Skeletal muscle tissue (tissue), 4 donors: ENCODE measurements around the gene KIRREL2. TPM values are rescaled to one million over a fixed set of nuclear protein-coding genes. Genes with fewer than 3 reads are reported as not detected.
"Not testable (repeated sequence)": the region's sequence is repeated elsewhere in the genome, so short reads cannot be mapped to it uniquely, and the experiment has no call there.

Experiments used
- H3K27ac ChIP-seq: one replicate; pipeline ENCODE4 v1.7.0; 2013; ENCODE audit warnings: mild to moderate bottlenecking, low read depth, low read length, inconsistent platforms
- H3K27me3 ChIP-seq, 3 donors: one replicate each; pipeline ENCODE4 v1.7.0; 2013; ENCODE audit warnings: low read length in 3 of 3; ENCODE audit not compliant: control insufficient read depth in 3 of 3, insufficient read depth in 3 of 3
- H3K36me3 ChIP-seq, 3 donors: one replicate each; pipeline ENCODE4 v1.7.0; 2013; ENCODE audit warnings: low read length in 3 of 3; ENCODE audit not compliant: control insufficient read depth in 3 of 3, insufficient read depth in 3 of 3
- H3K4me1 ChIP-seq, 3 donors: one replicate each; pipeline ENCODE4 v1.7.0; 2013; ENCODE audit warnings: low read length in 3 of 3, mild to moderate bottlenecking in 3 of 3; ENCODE audit not compliant: control insufficient read depth in 3 of 3, insufficient read depth in 3 of 3
- H3K4me3 ChIP-seq, 3 donors: one replicate each; pipeline ENCODE4 v1.7.0; 2013; ENCODE audit warnings: low read length in 3 of 3
- H3K9ac ChIP-seq, 3 donors: one replicate each; pipeline ENCODE4 v1.7.0; 2013; ENCODE audit warnings: low read length in 3 of 3, mild to moderate bottlenecking in 3 of 3, moderate library complexity in 2 of 3, low read depth in 1 of 3
- H3K9me3 ChIP-seq, 3 donors: one replicate each; pipeline ENCODE4 v1.7.0; 2013; ENCODE audit warnings: low read length in 3 of 3; ENCODE audit not compliant: control insufficient read depth in 3 of 3
- total RNA-seq: library from RNA; depleted of rRNA; stranded (reverse); fragments of >200 nt; gene quantifications from one replicate; pipeline ENCODE4 v1.2.3, GENCODE V29; 2014
- donor health status: Osteomylitis.

The KIRREL2 gene
- total RNA-seq, 1 donor from 2014 or later = not detected

DNA sequence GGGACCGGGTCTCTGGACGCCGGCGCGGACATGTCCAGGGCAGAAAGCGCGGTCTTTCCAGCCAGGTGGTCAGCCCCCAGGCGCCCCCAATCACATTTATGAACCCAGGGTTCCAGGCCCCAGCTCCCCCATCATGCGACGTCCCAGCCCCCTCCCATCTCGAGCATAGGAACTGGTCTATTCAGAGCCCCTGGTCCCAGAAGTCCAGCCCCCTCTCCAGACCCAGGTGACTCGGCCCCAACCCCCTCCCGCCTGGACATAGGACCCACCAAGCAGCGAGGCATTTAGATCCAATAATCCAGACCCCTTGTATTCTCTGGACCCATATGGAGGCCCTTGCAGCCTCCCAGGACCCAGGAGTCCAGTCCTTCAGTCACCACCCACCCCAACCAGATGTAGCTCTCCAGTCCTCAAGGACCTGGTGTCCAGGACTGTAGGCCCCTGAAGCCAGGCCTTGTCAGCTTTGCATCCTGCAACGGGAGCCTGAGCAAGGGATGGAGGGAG lies 12.2 kb downstream of the KIRREL2 start:
- Histone ChIP-seq H3K27me3 (peaks cover 44 to 56% (median 55%) of the 10 kb centered on the region in 3 donors), H3K36me3 (no peaks in the 10 kb centered on the region), H3K9me3 (no peaks in the 10 kb centered on the region), H3K4me3 (no peak overlapping the region), H3K9ac (no peak overlapping the region), H3K4me1 (peaks cover 4 to 13% (median 12%) of the 10 kb centered on the region in 3 donors), H3K27ac (no peak overlapping the region)

DNA sequence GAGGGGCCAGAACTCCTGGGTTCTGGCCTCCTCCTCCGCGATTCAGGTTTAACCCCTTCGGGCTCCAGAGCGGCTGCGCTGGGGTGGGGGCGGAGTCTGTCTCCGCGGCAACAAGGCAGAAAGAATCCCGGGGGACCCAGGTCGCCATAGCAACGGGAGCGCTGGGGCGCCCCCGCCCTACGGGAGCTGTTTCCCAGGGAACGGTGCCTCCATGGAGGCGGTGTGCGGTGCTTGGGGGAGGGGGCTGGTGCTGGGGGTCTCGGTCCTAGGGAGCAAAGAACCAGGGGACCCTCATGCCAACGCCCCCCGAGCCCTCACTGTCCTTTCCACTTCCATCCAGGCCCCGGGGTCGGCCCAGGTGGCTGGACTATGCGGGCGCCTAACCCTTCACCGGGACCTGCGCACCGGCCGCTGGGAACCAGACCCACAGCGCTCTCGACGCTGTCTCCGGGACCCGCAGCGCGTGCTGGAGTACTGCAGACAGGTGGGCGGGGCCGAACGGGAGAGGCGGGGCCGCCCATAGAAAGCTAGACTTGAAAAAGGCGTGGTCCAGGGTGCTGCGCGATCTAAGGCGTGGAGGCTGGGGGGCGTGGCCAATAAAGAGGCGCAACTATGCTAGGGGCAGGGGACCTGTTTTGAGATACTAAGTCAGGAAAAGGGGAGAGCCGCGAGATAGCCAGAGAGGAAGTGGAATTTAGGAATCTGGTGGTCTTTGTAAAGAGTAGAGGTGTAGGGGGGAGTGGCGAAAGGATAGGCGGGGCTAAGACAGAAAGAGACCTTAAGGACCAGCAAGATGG lies 12.8 kb downstream of the KIRREL2 start:
- H3K27me3 ChIP-seq = peaks cover 44 to 55% (median 52%) of the 10 kb centered on the region in 3 donors
- H3K36me3 ChIP-seq = no peaks in the 10 kb centered on the region
- H3K9me3 ChIP-seq = no peaks in the 10 kb centered on the region
- H3K4me3 ChIP-seq = no peak overlapping the region
- H3K4me1 ChIP-seq = peaks cover 4 to 13% (median 12%) of the 10 kb centered on the region in 3 donors
- no peak overlapping the region for H3K27ac ChIP-seq
- H3K9ac ChIP-seq = no peak overlapping the region

DNA sequence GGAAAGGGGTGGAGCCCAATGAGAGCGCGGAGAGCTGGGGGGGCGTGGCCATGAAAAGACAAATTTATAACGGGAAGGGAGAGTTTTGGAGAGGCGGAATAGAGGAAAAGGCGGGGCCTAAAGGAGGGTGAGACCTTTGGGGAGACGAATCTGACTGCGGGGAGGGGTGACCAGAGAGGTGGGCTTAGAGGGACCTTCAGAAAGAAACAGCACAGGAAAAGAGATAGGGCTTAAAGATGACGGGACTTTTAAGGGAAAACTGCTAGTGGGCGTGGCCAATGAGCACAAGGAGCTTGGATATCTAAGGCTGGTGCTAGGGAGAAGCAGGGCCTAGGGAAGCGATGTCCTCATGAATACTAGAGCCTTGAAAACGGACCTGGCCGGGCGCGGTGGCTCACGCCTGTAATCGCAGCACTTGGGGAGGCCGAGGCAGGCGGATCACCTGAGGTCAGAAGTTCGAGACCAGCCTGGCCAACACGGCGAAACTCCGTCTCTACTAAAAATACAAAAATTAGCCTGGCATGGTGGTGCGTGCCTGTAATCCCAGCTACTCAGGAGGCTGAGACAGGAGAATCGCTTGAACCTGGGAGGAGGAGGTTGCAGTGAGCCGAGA lies 13.5 kb downstream of the KIRREL2 start:
- peaks cover 4 to 13% (median 12%) of the 10 kb centered on the region in 3 donors for H3K4me1 ChIP-seq
- H3K4me3 ChIP-seq, H3K27ac ChIP-seq, H3K36me3 ChIP-seq, H3K9me3 ChIP-seq, H3K9ac ChIP-seq: not testable (repeated sequence)
- H3K27me3 ChIP-seq = peaks cover 44 to 54% (median 50%) of the 10 kb centered on the region in 3 donors

- H3K27ac ChIP-seq = no peak overlapping the region
- H3K4me1 ChIP-seq = peaks cover 4 to 13% (median 12%) of the 10 kb centered on the region in 3 donors
- no peaks in the 10 kb centered on the region for H3K9me3 ChIP-seq
- H3K27me3 ChIP-seq = peaks cover 44 to 49% (median 44%) of the 10 kb centered on the region in 3 donors
- H3K9ac ChIP-seq = no peak overlapping the region
- no peak overlapping the region for H3K4me3 ChIP-seq
- no peaks in the 10 kb centered on the region for H3K36me3 ChIP-seq
Measured at GRCh38 chr19:35870798-35871197, 14.1 kb downstream of the KIRREL2 start.

DNA sequence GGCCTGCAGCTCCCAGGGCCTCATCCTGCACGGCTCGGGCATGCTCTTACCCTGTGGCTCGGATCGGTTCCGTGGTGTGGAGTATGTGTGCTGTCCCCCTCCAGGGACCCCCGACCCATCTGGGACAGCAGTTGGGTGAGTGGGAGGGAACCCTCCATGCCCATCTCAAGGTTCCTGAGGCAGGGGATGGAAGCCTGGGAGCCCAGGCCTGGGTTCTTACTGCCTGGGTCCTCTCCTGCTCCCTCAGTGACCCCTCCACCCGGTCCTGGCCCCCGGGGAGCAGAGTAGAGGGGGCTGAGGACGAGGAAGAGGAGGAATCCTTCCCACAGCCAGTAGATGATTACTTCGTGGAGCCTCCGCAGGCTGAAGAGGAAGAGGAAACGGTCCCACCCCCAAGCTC lies 14.9 kb downstream of the KIRREL2 start:
- peaks cover 4 to 13% (median 12%) of the 10 kb centered on the region in 3 donors for H3K4me1 ChIP-seq
- no peak overlapping the region for H3K27ac ChIP-seq
- H3K9me3 ChIP-seq = no peaks in the 10 kb centered on the region
- H3K4me3 ChIP-seq = no peak overlapping the region
- H3K27me3 ChIP-seq = peaks cover 41 to 46% (median 42%) of the 10 kb centered on the region in 3 donors
- H3K9ac ChIP-seq = no peak overlapping the region
- H3K36me3 ChIP-seq = no peaks in the 10 kb centered on the region

DNA sequence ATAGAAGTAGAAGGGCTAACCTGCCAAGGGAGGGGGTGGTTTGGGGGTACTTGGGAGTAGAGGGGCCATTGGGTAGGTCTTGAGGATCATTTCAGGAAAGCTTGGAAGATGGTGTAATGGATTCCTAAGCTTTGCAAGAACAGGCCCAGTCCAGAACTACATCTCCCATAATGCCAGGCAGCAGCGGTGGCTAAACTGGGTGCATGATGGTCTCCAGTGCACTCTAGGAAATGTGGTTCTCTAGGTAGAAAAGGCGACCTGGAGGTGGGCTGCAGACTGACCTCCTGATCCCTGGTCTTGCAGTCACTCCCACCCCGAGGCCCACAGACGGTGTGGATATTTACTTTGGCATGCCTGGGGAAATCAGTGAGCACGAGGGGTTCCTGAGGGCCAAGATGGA lies 15.5 kb downstream of the KIRREL2 start:
- no peaks in the 10 kb centered on the region for H3K9me3 ChIP-seq
- peaks cover 4 to 13% (median 12%) of the 10 kb centered on the region in 3 donors for H3K4me1 ChIP-seq
- peaks cover 39 to 49% (median 43%) of the 10 kb centered on the region in 3 donors for H3K27me3 ChIP-seq
- no peak overlapping the region for H3K9ac ChIP-seq
- no peaks in the 10 kb centered on the region for H3K36me3 ChIP-seq
- no peak overlapping the region for H3K4me3 ChIP-seq
- no peak overlapping the region for H3K27ac ChIP-seq

- no peak overlapping the region for H3K27ac ChIP-seq
- peaks cover 37 to 61% (median 49%) of the 10 kb centered on the region in 3 donors for H3K27me3 ChIP-seq
- no peaks in the 10 kb centered on the region for H3K36me3 ChIP-seq
- no peak overlapping the region for H3K9ac ChIP-seq
- H3K4me1 ChIP-seq = peaks cover 0 to 4% (median 4%) of the 10 kb centered on the region in 3 donors
- no peak overlapping the region for H3K4me3 ChIP-seq
- H3K9me3 ChIP-seq = no peaks in the 10 kb centered on the region
Measured at GRCh38 chr19:35874392-35874930, 17.8 kb downstream of the KIRREL2 start.

DNA sequence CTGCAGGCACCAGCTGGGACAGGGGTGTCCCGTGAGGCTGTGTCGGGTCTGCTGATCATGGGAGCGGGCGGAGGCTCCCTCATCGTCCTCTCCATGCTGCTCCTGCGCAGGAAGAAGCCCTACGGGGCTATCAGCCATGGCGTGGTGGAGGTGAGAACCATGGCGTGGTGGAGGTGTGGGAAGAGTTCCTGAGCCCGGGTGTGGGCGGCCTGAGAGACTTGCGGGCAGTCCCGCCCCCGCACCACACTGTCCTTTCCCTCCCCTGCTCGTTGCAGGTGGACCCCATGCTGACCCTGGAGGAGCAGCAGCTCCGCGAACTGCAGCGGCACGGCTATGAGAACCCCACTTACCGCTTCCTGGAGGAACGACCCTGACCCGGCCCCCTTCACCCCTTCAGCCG lies 22.4 kb downstream of the KIRREL2 start:
- no peak overlapping the region for H3K4me3 ChIP-seq
- no peaks in the 10 kb centered on the region for H3K36me3 ChIP-seq
- no peaks in the 10 kb centered on the region for H3K9me3 ChIP-seq
- peaks cover 12 to 34% (median 25%) of the 10 kb centered on the region in 3 donors for H3K27me3 ChIP-seq
- H3K4me1 ChIP-seq = no peaks in the 10 kb centered on the region
- no peak overlapping the region for H3K9ac ChIP-seq
- H3K27ac ChIP-seq = no peak overlapping the region

GRCh38 chr19:35879770-35880317 lies 23.1 kb downstream of the KIRREL2 start:
- Histone ChIP-seq H3K9me3 (no peaks in the 10 kb centered on the region), H3K4me3 (no peak overlapping the region), H3K9ac (no peak overlapping the region), H3K27ac (no peak overlapping the region), H3K27me3 (peaks cover 12 to 28% (median 25%) of the 10 kb centered on the region in 3 donors), H3K4me1 (no peaks in the 10 kb centered on the region), H3K36me3 (no peaks in the 10 kb centered on the region)
